IMR-90 (cell line): ENCODE measurements around the gene XRCC4. TPM values are rescaled to one million over a fixed set of nuclear protein-coding genes. Genes with fewer than 3 reads are reported as not detected.

Experiments
- ATAC-seq: fragments of 200-7000 bp; cut with Tn5 transposase; 2 replicates; pipeline ENCODE4 v1.9.1; 2020; ENCODE audit warnings: low read depth, mild to moderate bottlenecking, moderate library complexity
- BruUV-seq: library from RNA; stranded (reverse); fragments of 400-500 nt; replicated peaks from 2 replicates; lab custom pipeline; 2021; lab: Mats Ljungman, UMichigan
- CTCF ChIA-PET: fragments of 300-600 bp; formaldehyde crosslinking; extraction: SDS; loops from one replicate; lab custom pipeline; 2021; ENCODE audit warnings: antibody characterized with exemption; lab: Yijun Ruan, JAX
- POLR2A ChIA-PET: fragments of 300-600 bp; sonication (Branson Sonifier 250); formaldehyde crosslinking; loops from one replicate; lab custom pipeline; 2022; ENCODE audit warnings: antibody characterized with exemption; ENCODE audit not compliant: unreplicated experiment; lab: Charles Lee
- DNase-seq: peaks from one replicate; pipeline ENCODE4 v3.0.0; 2013
- H2AFZ ChIP-seq: replicated peaks from 2 replicates; pipeline ENCODE3; 2013; ENCODE audit warnings: low read length, mild to moderate bottlenecking; ENCODE audit not compliant: poor library complexity
- H2AK5ac ChIP-seq: 2 replicates; pipeline ENCODE4 v1.6.1; 2013; ENCODE audit warnings: low read depth, low read length, inconsistent platforms
- H2AK9ac ChIP-seq: replicated peaks from 2 replicates; pipeline ENCODE3; 2013; ENCODE audit warnings: mild to moderate bottlenecking, low read depth, low read length, moderate library complexity; ENCODE audit not compliant: poor library complexity
- H2BK120ac ChIP-seq: 2 replicates; pipeline ENCODE4 v1.6.1; 2013; ENCODE audit warnings: low read depth, low read length, inconsistent platforms
- H2BK15ac ChIP-seq: 3 replicates; pipeline ENCODE4 v1.6.1; 2013; ENCODE audit warnings: low read depth, low read length, inconsistent platforms
- H2BK20ac ChIP-seq: 2 replicates; pipeline ENCODE4 v1.6.1; 2013; ENCODE audit warnings: low read depth, mild to moderate bottlenecking, inconsistent platforms, low read length, moderate library complexity
- H2BK5ac ChIP-seq: 2 replicates; pipeline ENCODE4 v1.6.1; 2013; ENCODE audit warnings: mild to moderate bottlenecking, low read depth, low read length, inconsistent platforms; ENCODE audit not compliant: poor library complexity, severe bottlenecking
- H3K14ac ChIP-seq: replicated peaks from 2 replicates; pipeline ENCODE4 v1.6.1; 2013; ENCODE audit warnings: low read depth, low read length, inconsistent platforms
- H3K18ac ChIP-seq: 2 replicates; pipeline ENCODE4 v1.6.1; 2013; ENCODE audit warnings: low read depth, low read length, control low read depth
- H3K23ac ChIP-seq: 2 replicates; pipeline ENCODE4 v1.6.1; 2013; ENCODE audit warnings: low read depth, low read length, inconsistent platforms
- H3K27ac ChIP-seq: 2 replicates; pipeline ENCODE4 v1.5.1; 2013; ENCODE audit warnings: mild to moderate bottlenecking, control low read depth, low read length; ENCODE audit not compliant: insufficient read depth
- H3K27me3 ChIP-seq: 2 replicates; pipeline ENCODE4 v1.6.1; 2013; ENCODE audit warnings: low read length; ENCODE audit not compliant: control insufficient read depth, insufficient read depth
- H3K36me3 ChIP-seq: 2 replicates; pipeline ENCODE4 v1.6.1; 2013; ENCODE audit warnings: low read length, mixed read lengths; ENCODE audit not compliant: control insufficient read depth, insufficient read depth
- H3K4ac ChIP-seq: 2 replicates; pipeline ENCODE4 v1.6.1; 2013; ENCODE audit warnings: low read depth, low read length, inconsistent platforms
- H3K4me1 ChIP-seq: 2 replicates; pipeline ENCODE4 v1.6.1; 2013; ENCODE audit warnings: low read length, mixed read lengths; ENCODE audit not compliant: control insufficient read depth, insufficient read depth
- H3K4me2 ChIP-seq: 2 replicates; pipeline ENCODE4 v1.6.1; 2013; ENCODE audit warnings: low read depth, mild to moderate bottlenecking, control low read depth, low read length, moderate library complexity
- H3K4me3 ChIP-seq: 2 replicates; pipeline ENCODE4 v1.5.1; 2013; ENCODE audit warnings: low read depth, mild to moderate bottlenecking, control low read depth, low read length, moderate library complexity; ENCODE audit not compliant: insufficient read depth
- H3K56ac ChIP-seq: 2 replicates; pipeline ENCODE4 v1.6.1; 2013; ENCODE audit warnings: low read length, inconsistent platforms; ENCODE audit not compliant: insufficient read depth; ENCODE audit errors: extremely low read depth
- H3K79me1 ChIP-seq, 2 experiments: 2 replicates each; pipeline ENCODE4 v1.6.1; 2013; ENCODE audit warnings: low read length in 2 of 2, inconsistent platforms in 1 of 2, low read depth in 1 of 2
- H3K9ac ChIP-seq: 2 replicates; pipeline ENCODE4 v1.6.1; 2013; ENCODE audit warnings: low read depth, low read length, control low read depth
- H3K9me1 ChIP-seq: 2 replicates; pipeline ENCODE4 v1.6.1; 2013; ENCODE audit warnings: low read length, inconsistent platforms; ENCODE audit not compliant: insufficient read depth
- H3K9me3 ChIP-seq: 2 replicates; pipeline ENCODE4 v1.6.1; 2013; ENCODE audit warnings: low read length; ENCODE audit not compliant: control insufficient read depth, insufficient read depth
- H4K20me1 ChIP-seq: 2 replicates; pipeline ENCODE4 v1.6.1; 2013; ENCODE audit warnings: low read length, inconsistent platforms; ENCODE audit not compliant: insufficient read depth
- H4K5ac ChIP-seq: 2 replicates; pipeline ENCODE4 v1.6.1; 2013; ENCODE audit warnings: mild to moderate bottlenecking, low read depth, low read length, control low read depth
- H4K8ac ChIP-seq, 2 experiments: 2 replicates each; pipeline ENCODE4 v1.6.1; 2013; ENCODE audit warnings: low read depth in 2 of 2, low read length in 2 of 2, control low read depth in 1 of 2, inconsistent platforms in 1 of 2
- H4K91ac ChIP-seq: 2 replicates; pipeline ENCODE4 v1.6.1; 2013; ENCODE audit warnings: low read depth, low read length, inconsistent platforms; ENCODE audit not compliant: insufficient read depth
- BHLHE40 ChIP-seq: fragments of 150-350 bp; IDR thresholded peaks from 2 replicates; pipeline ENCODE4 v1.6.1; 2016; ENCODE audit warnings: mild to moderate bottlenecking, low read depth, low read length
- CEBPB ChIP-seq: IDR thresholded peaks from 2 replicates; pipeline ENCODE4 v1.6.1; 2012; ENCODE audit warnings: low read depth, low read length, improper control_type of control experiment
- CHD1 ChIP-seq: IDR thresholded peaks from 2 replicates; pipeline ENCODE4 v1.6.1; 2012; ENCODE audit warnings: low read depth, low read length, improper control_type of control experiment
- CTCF ChIP-seq: conservative IDR thresholded peaks from 2 replicates; pipeline ENCODE4 v1.5.1; 2012; ENCODE audit warnings: mild to moderate bottlenecking, low read depth, low read length, improper control_type of control experiment
- ELK1 ChIP-seq: fragments of 150-350 bp; IDR thresholded peaks from 2 replicates; pipeline ENCODE4 v1.6.1; 2016; ENCODE audit warnings: low read depth, mild to moderate bottlenecking, low read length, moderate library complexity, borderline replicate concordance
- FOS ChIP-seq: fragments of 150-350 bp; IDR thresholded peaks from 2 replicates; pipeline ENCODE4 v1.6.1; 2016; ENCODE audit warnings: low read depth, low read length
- MAFK ChIP-seq: IDR thresholded peaks from 2 replicates; pipeline ENCODE4 v1.6.1; 2012; ENCODE audit warnings: low read depth, low read length, improper control_type of control experiment
- MAZ ChIP-seq: IDR thresholded peaks from 2 replicates; pipeline ENCODE4 v1.6.1; 2012; ENCODE audit warnings: low read depth, mild to moderate bottlenecking, low read length, improper control_type of control experiment, moderate library complexity, borderline replicate concordance
- MXI1 ChIP-seq: IDR thresholded peaks from 2 replicates; pipeline ENCODE4 v1.6.1; 2012; ENCODE audit warnings: low read depth, mild to moderate bottlenecking, low read length, moderate library complexity, borderline replicate concordance
- POLR2A ChIP-seq: IDR thresholded peaks from 2 replicates; pipeline ENCODE4 v1.6.1; 2012; ENCODE audit warnings: mild to moderate bottlenecking, low read depth, low read length
- RAD21 ChIP-seq: IDR thresholded peaks from 2 replicates; pipeline ENCODE4 v1.6.1; 2012; ENCODE audit warnings: low read length, improper control_type of control experiment
- RFX5 ChIP-seq: IDR thresholded peaks from 2 replicates; pipeline ENCODE4 v1.8.0; 2012; ENCODE audit warnings: low read depth, mild to moderate bottlenecking, low read length, moderate library complexity
- SMC3 ChIP-seq: fragments of 150-350 bp; IDR thresholded peaks from 2 replicates; pipeline ENCODE4 v1.6.1; 2016; ENCODE audit warnings: low read depth, mild to moderate bottlenecking, antibody characterized with exemption, low read length, moderate library complexity
- USF2 ChIP-seq: fragments of 150-350 bp; IDR thresholded peaks from 2 replicates; pipeline ENCODE4 v1.6.1; 2017; ENCODE audit warnings: mild to moderate bottlenecking, antibody characterized with exemption, low read length, low read depth
- WGBS, 2 experiments: methylation state at CpG; one replicate each; pipeline versions ENCODE4 v1.1.5 to v1.1.7; 2013; ENCODE audit warnings: missing lambda C conversion rate in 2 of 2; ENCODE audit not compliant: insufficient read length in 1 of 2; ENCODE audit errors: extremely low coverage in 2 of 2; 5-methylcytosine and 5-hydroxymethylcytosine counted together
- dilution Hi-C: fragments of 300-500 bp; cut with HindIII; formaldehyde crosslinking; loops from one replicate; pipeline ENCODE4 v1.14.3; 2018; ENCODE audit warnings: low sequenced_read_pairs; ENCODE audit not compliant: unreplicated experiment
- in situ Hi-C: fragments of 300-500 bp; cut with MboI; formaldehyde crosslinking; loops from 3 replicates; pipeline ENCODE4 v1.14.3; 2019; ENCODE audit warnings: low sequenced_read_pairs, inconsistent platforms, mixed read lengths
- intact Hi-C: fragments of 100-400 bp; cut with micrococcal nuclease; formaldehyde crosslinking; loops from 2 replicates; pipeline ENCODE4 v1.10.0; 2022
- polyA plus RNA-seq, 3 experiments: library from polyadenylated mRNA; depleted of rRNA; stranded (reverse); fragments of >200 nt; gene quantifications; 2 replicates each; pipeline ENCODE4 v1.2.3, GENCODE V29; 2012; ENCODE audit warnings: low replicate concordance in 1 of 3
- total RNA-seq: library from RNA; depleted of rRNA; stranded (reverse); fragments of >200 nt; gene quantifications from 2 replicates; pipeline ENCODE4 v1.2.3, GENCODE V29; 2012

The XRCC4 gene
- total and polyA plus RNA-seq, 2 of the 4 experiments (the other 2 are of a cell fraction), result 3.5 to 4.7 TPM

- ATAC-seq (no peak), DNase-seq (peak; percentile 5)
- Histone ChIP-seq H3K4me2 (no peak overlapping the region), H4K20me1 (no peaks in the 10 kb centered on the region), H2AK5ac (no peak overlapping the region), H2AK9ac (no peak overlapping the region), H4K8ac (no peak overlapping the region), H3K4ac (no peak overlapping the region), H3K36me3 (no peaks in the 10 kb centered on the region), H2BK20ac (no peak overlapping the region), H3K9me3 (no peaks in the 10 kb centered on the region), H3K56ac (no peak overlapping the region), H3K27ac (no peak overlapping the region), H2AFZ (no peak overlapping the region), H4K5ac (no peak overlapping the region), H3K9ac (no peak overlapping the region), H2BK5ac (no peak overlapping the region), H3K4me1 (no peaks in the 10 kb centered on the region), H3K18ac (no peak overlapping the region), H3K27me3 (no peaks in the 10 kb centered on the region), H3K9me1 (no peaks in the 10 kb centered on the region), H2BK120ac (no peak overlapping the region), H4K91ac (no peak overlapping the region), H3K4me3 (no peak overlapping the region), H3K14ac (no peak overlapping the region), H2BK15ac (no peak overlapping the region), H3K79me1 (no peaks in the 10 kb centered on the region), H3K23ac (no peak overlapping the region)
- POLR2A ChIA-PET, result no interaction called here
- BruUV-seq, result no TSS peak
- intact Hi-C loops (no loop called here), dilution Hi-C loops (no loop called here), in situ Hi-C loops (no loop called here)
- WGBS, 2 experiments, result no CpG with 5 or more reads among the region's 1 CpG
- CTCF ChIA-PET, result no interaction called here
- TF ChIP-seq MAFK, result no peak
- no peak for TF ChIP-seq RAD21
- TF ChIP-seq CTCF, result no peak
- TF ChIP-seq RFX5, result no peak
- TF ChIP-seq USF2, result no peak
- no peak for TF ChIP-seq CHD1
- TF ChIP-seq MAZ, result no peak
- no peak for TF ChIP-seq POLR2A
- no peak for TF ChIP-seq FOS
- no peak for TF ChIP-seq ELK1
- TF ChIP-seq BHLHE40, result no peak
- no peak for TF ChIP-seq CEBPB
- TF ChIP-seq MXI1, result no peak
- no peak for TF ChIP-seq SMC3
Observed at GRCh38 chr5:83151821-83152220, 74.5 kb downstream of the XRCC4 start.
